Measurements from ENCODE around the gene KNDC1.

DNA sequence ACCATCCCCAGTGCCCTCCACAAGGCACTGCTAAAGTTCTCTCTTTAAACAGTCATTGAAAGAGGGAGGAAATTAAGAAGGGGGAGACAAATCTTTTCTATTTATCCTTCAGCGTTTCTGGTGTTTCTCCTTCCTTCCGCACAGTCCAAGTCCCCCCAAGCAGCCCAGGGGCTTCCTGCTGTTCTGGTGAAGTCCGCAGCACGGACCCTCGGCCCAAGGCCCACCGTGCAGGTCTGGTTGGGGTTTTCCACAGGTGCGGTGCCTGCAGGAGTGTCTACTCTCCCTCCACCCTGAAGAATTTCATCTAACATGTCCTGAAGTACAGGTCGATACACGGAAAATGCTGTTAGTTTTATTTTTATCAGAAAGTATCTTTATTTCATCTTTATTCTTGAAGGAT lies 34.1 kb upstream of the KNDC1 start:
- TF ChIP-seq, protein P1, sequence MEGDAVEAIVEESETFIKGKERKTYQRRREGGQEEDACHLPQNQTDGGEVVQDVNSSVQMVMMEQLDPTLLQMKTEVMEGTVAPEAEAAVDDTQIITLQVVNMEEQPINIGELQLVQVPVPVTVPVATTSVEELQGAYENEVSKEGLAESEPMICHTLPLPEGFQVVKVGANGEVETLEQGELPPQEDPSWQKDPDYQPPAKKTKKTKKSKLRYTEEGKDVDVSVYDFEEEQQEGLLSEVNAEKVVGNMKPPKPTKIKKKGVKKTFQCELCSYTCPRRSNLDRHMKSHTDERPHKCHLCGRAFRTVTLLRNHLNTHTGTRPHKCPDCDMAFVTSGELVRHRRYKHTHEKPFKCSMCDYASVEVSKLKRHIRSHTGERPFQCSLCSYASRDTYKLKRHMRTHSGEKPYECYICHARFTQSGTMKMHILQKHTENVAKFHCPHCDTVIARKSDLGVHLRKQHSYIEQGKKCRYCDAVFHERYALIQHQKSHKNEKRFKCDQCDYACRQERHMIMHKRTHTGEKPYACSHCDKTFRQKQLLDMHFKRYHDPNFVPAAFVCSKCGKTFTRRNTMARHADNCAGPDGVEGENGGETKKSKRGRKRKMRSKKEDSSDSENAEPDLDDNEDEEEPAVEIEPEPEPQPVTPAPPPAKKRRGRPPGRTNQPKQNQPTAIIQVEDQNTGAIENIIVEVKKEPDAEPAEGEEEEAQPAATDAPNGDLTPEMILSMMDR (conservative IDR thresholded peaks at IDR 0.05 in 1 of 2, IDR thresholded peaks at IDR 0.05 in 1 of 2; ENCODE audit: extremely low read depth in 1 of 2, insufficient read depth in 1 of 2, low read depth in 1 of 2, low read length in 2 of 2): no peak
- TF ChIP-seq EZH2 (IDR thresholded peaks at IDR 0.05; ENCODE audit: borderline replicate concordance, low read length): no peak
